Fibroblast of lung (primary cell): Measurements from ENCODE around the gene PEX16.

Experiments
- CTCF ChIP-seq, 2 donors: IDR thresholded peaks in 1 of 2; conservative IDR thresholded peaks in 1 of 2; 1 replicate in 1 of 2; 2 replicates in 1 of 2; pipeline ENCODE4 v1.5.1; 2011 to 2012; ENCODE audit warnings: low read length in 2 of 2, control low read depth in 1 of 2, inconsistent platforms in 1 of 2, low read depth in 1 of 2, mild to moderate bottlenecking in 1 of 2
- EZH2 ChIP-seq: IDR thresholded peaks from 2 replicates; pipeline ENCODE4 v1.5.1; 2012; ENCODE audit warnings: low read length, control low read depth, mild to moderate bottlenecking; ENCODE audit errors: missing control alignments

GRCh38 chr11:45901626-45902025 lies 16.1 kb downstream of the PEX16 start:
- no peak for TF ChIP-seq CTCF (conservative IDR thresholded peaks at IDR 0.05 in 1 of 2, IDR thresholded peaks at IDR 0.05 in 1 of 2; ENCODE audit: low read depth in 1 of 2, low read length in 2 of 2)
- no peak for TF ChIP-seq EZH2
